Activated CD8-positive, alpha-beta memory T cell treated with anti-CD3 and anti-CD28 coated beads, Interleukin-2, amount 10 ng/mL, durations not matched to agents 7 days and 5 days (primary cell): ENCODE measurements around the gene RRP9. TPM values are rescaled to one million over a fixed set of nuclear protein-coding genes. Genes with fewer than 3 reads are reported as not detected.

Experiments
- ATAC-seq: fragments of 150-1000 bp; cut with Tn5 transposase; one replicate; pipeline ENCODE4 v1.10.0; 2021; ENCODE audit warnings: moderate library complexity
- CTCF ChIA-PET: fragments of 350-600 bp; sonication (Branson Sonifier 250); formaldehyde crosslinking; loops from one replicate; lab custom pipeline; 2021; ENCODE audit warnings: antibody characterized with exemption; lab: Charles Lee
- DNase-seq: peaks from one replicate; pipeline ENCODE4 v3.0.0-alpha.2; 2020
- H3K27ac Mint-ChIP-seq: one replicate; pipeline ENCODE4 v1.8.0; 2021; ENCODE audit warnings: mild to moderate bottlenecking, mixed read lengths
- H3K27me3 Mint-ChIP-seq: one replicate; pipeline ENCODE4 v1.8.0; 2021; ENCODE audit warnings: mixed read lengths
- H3K36me3 Mint-ChIP-seq: one replicate; pipeline ENCODE4 v1.8.0; 2021; ENCODE audit warnings: mild to moderate bottlenecking, mixed read lengths
- H3K4me1 Mint-ChIP-seq: one replicate; pipeline ENCODE4 v1.8.0; 2021; ENCODE audit warnings: mixed read lengths
- H3K4me3 Mint-ChIP-seq: one replicate; pipeline ENCODE4 v1.8.0; 2021; ENCODE audit warnings: mild to moderate bottlenecking, moderate library complexity, mixed read lengths
- H3K9me3 Mint-ChIP-seq: one replicate; pipeline ENCODE4 v1.8.0; 2022; ENCODE audit warnings: low read depth, mixed read lengths
- total RNA-seq, 2 experiments: library from RNA; stranded (reverse); gene quantifications; one replicate each; pipeline ENCODE4 v1.2.3, GENCODE V29; 2021

RRP9 gene
- total RNA-seq, 2 experiments from 2014 or later = 25.4 to 38.0 TPM

- Mint-ChIP-seq H3K4me1 (peaks cover 14% of the 10 kb centered on the region), H3K27me3 (peaks cover 5% of the 10 kb centered on the region), H3K4me3 (peak overlapping the region; percentile 74), H3K27ac (no peak overlapping the region), H3K36me3 (no peaks in the 10 kb centered on the region), H3K9me3 (no peaks in the 10 kb centered on the region)
- CTCF ChIA-PET = interaction anchor here (0.7 to 4.8 kb wide), 6 partner anchors 8 to 156 kb away, joined by 3 to 26 read pairs (median 3); partner anchors contain the start of genes PARP3 and RRP9
- DNase-seq = no peak
- ATAC-seq = no peak
Observed at GRCh38 chr3:51968170-51968775, 26.6 kb upstream of the RRP9 start.

- CTCF ChIA-PET = interaction anchor here (0.7 to 4.8 kb wide), 4 partner anchors 9 to 25 kb away, joined by 3 to 26 read pairs (median 4); partner anchors contain the start of genes PARP3 and RRP9
- H3K27ac Mint-ChIP-seq = peak within 1 kb of the TSS; percentile 73
- peak within 1 kb of the TSS; percentile 74 for H3K4me3 Mint-ChIP-seq
- no peaks in the 10 kb centered on the region for H3K9me3 Mint-ChIP-seq
- peak; percentile 74 for ATAC-seq
- H3K4me1 Mint-ChIP-seq = peaks cover 14% of the 10 kb centered on the region
- no peak for DNase-seq
- H3K36me3 Mint-ChIP-seq = no peaks in the 10 kb centered on the region
- H3K27me3 Mint-ChIP-seq = peaks cover 5% of the 10 kb centered on the region
Observed at GRCh38 chr3:51967384-51968169, 25.9 kb upstream of the RRP9 start, which contains the start of gene PCBP4. TSS of gene PCBP4 (minus strand) at chr3:51967454. CDS start at chr3:51961240, 6,214 bp downstream.

GRCh38 chr3:51966922-51967383 is 25.2 kb upstream of the RRP9 start:
- Mint-ChIP-seq H3K27ac (no peak overlapping the region), H3K4me3 (peak overlapping the region; percentile 71)
- DNase-seq = no peak

GRCh38 chr3:51966486-51966885 is 24.8 kb upstream of the RRP9 start:
- DNase-seq = no peak
- CTCF ChIA-PET = interaction anchor here (4.8 kb wide), 1 partner anchor 24 kb away, joined by 26 read pairs; the partner anchor contains the start of genes PARP3 and RRP9
- Mint-ChIP-seq H3K4me1 (peaks cover 10% of the 10 kb centered on the region), H3K9me3 (no peaks in the 10 kb centered on the region), H3K36me3 (no peaks in the 10 kb centered on the region), H3K27me3 (peaks cover 10% of the 10 kb centered on the region), H3K27ac (no peak overlapping the region), H3K4me3 (peak overlapping the region; percentile 71)
- no peak for ATAC-seq

More at GRCh38 chr3:51966922-51967383, 25.2 kb upstream of the RRP9 start:
- ATAC-seq = peak; percentile 76
- Mint-ChIP-seq H3K27me3 (peaks cover 8% of the 10 kb centered on the region), H3K4me1 (peaks cover 10% of the 10 kb centered on the region), H3K36me3 (no peaks in the 10 kb centered on the region), H3K9me3 (no peaks in the 10 kb centered on the region)
- CTCF ChIA-PET = interaction anchor here (4.8 kb wide), 1 partner anchor 25 kb away, joined by 26 read pairs; the partner anchor contains the start of genes PARP3 and RRP9

GRCh38 chr3:51966016-51966415 is 24.3 kb upstream of the RRP9 start:
- Mint-ChIP-seq H3K4me1 (peaks cover 9% of the 10 kb centered on the region), H3K27me3 (peaks cover 10% of the 10 kb centered on the region), H3K27ac (no peak overlapping the region), H3K4me3 (no peak overlapping the region), H3K9me3 (no peaks in the 10 kb centered on the region), H3K36me3 (no peaks in the 10 kb centered on the region)
- CTCF ChIA-PET = interaction anchor here (1.1 to 1.9 kb wide), 5 partner anchors 8 to 157 kb away, joined by 3 to 10 read pairs (median 3); partner anchors contain the start of gene ABHD14B
- ATAC-seq (no peak), DNase-seq (no peak)

- CTCF ChIA-PET = interaction anchor here (1.1 to 1.9 kb wide), 6 partner anchors 8 to 23 kb away, joined by 3 to 10 read pairs (median 3); partner anchors contain the start of genes ABHD14A, ABHD14B and RRP9
- Mint-ChIP-seq H3K36me3 (no peaks in the 10 kb centered on the region), H3K9me3 (no peaks in the 10 kb centered on the region), H3K27me3 (peaks cover 10% of the 10 kb centered on the region), H3K27ac (no peak overlapping the region), H3K4me3 (no peak overlapping the region), H3K4me1 (peaks cover 9% of the 10 kb centered on the region)
- ATAC-seq = no peak
- DNase-seq = no peak
Observed at GRCh38 chr3:51964521-51964920, 22.8 kb upstream of the RRP9 start.

- Mint-ChIP-seq H3K4me1 (peaks cover 7% of the 10 kb centered on the region), H3K9me3 (no peaks in the 10 kb centered on the region), H3K27ac (no peak overlapping the region), H3K4me3 (no peak overlapping the region), H3K36me3 (no peaks in the 10 kb centered on the region), H3K27me3 (peaks cover 10% of the 10 kb centered on the region)
- CTCF ChIA-PET = interaction anchor here (1.1 to 3.6 kb wide), 5 partner anchors 10 to 23 kb away, joined by 3 to 19 read pairs (median 6); partner anchors contain the start of genes ABHD14A, ABHD14B and RRP9
- DNase-seq (no peak), ATAC-seq (no peak)
Observed at GRCh38 chr3:51963951-51964451, 22.3 kb upstream of the RRP9 start.

GRCh38 chr3:51962854-51963530 is 21.3 kb upstream of the RRP9 start:
- DNase-seq (no peak), ATAC-seq (no peak)
- Mint-ChIP-seq H3K27me3 (peaks cover 10% of the 10 kb centered on the region), H3K4me1 (peaks cover 2% of the 10 kb centered on the region), H3K27ac (no peak overlapping the region), H3K9me3 (no peaks in the 10 kb centered on the region), H3K36me3 (no peaks in the 10 kb centered on the region), H3K4me3 (no peak overlapping the region)
- CTCF ChIA-PET = interaction anchor here (1.6 to 3.6 kb wide), 5 partner anchors 9 to 22 kb away, joined by 3 to 19 read pairs (median 4); partner anchors contain the start of genes ABHD14A, ABHD14B, ACY1 and RRP9

GRCh38 chr3:51961602-51962569 is 20.2 kb upstream of the RRP9 start:
- H3K27me3 Mint-ChIP-seq = peaks cover 12% of the 10 kb centered on the region
- H3K4me3 Mint-ChIP-seq = no peak overlapping the region
- H3K36me3 Mint-ChIP-seq = no peaks in the 10 kb centered on the region
- CTCF ChIA-PET = interaction anchor here (1.2 to 3.6 kb wide), 5 partner anchors 10 to 21 kb away, joined by 4 to 19 read pairs (median 4); partner anchors contain the start of genes ABHD14A, ABHD14B, ACY1 and RRP9
- H3K9me3 Mint-ChIP-seq = no peaks in the 10 kb centered on the region
- no peak overlapping the region for H3K27ac Mint-ChIP-seq
- DNase-seq (no peak), ATAC-seq (no peak)
- peaks cover 3% of the 10 kb centered on the region for H3K4me1 Mint-ChIP-seq

- Mint-ChIP-seq H3K4me1 (peaks cover 6% of the 10 kb centered on the region), H3K36me3 (no peaks in the 10 kb centered on the region), H3K27me3 (peaks cover 17% of the 10 kb centered on the region), H3K4me3 (no peak overlapping the region), H3K27ac (no peak overlapping the region), H3K9me3 (no peaks in the 10 kb centered on the region)
- CTCF ChIA-PET = interaction anchor here (1.2 to 3.6 kb wide), 3 partner anchors 13 to 22 kb away, joined by 4 to 19 read pairs (median 4); partner anchors contain the start of genes ABHD14A, ABHD14B and ACY1
- no peak for DNase-seq
- no peak for ATAC-seq
Observed at GRCh38 chr3:51961011-51961410, 19.3 kb upstream of the RRP9 start.

GRCh38 chr3:51960386-51960785 is 18.7 kb upstream of the RRP9 start:
- no peaks in the 10 kb centered on the region for H3K36me3 Mint-ChIP-seq

More at GRCh38 chr3:51960386-51960785, 18.7 kb upstream of the RRP9 start:
- H3K27ac Mint-ChIP-seq = no peak overlapping the region
- DNase-seq (no peak), ATAC-seq (no peak)
- peaks cover 6% of the 10 kb centered on the region for H3K4me1 Mint-ChIP-seq
- CTCF ChIA-PET = interaction anchor here (3.6 kb wide), 1 partner anchor 14 kb away, joined by 19 read pairs; the partner anchor contains the start of genes ABHD14A and ABHD14B
- peaks cover 18% of the 10 kb centered on the region for H3K27me3 Mint-ChIP-seq
- no peaks in the 10 kb centered on the region for H3K9me3 Mint-ChIP-seq
- H3K4me3 Mint-ChIP-seq = no peak overlapping the region
